Measurements from ENCODE around the gene REM1.
"Not testable (repeated sequence)": the region's sequence is repeated elsewhere in the genome, so short reads cannot be mapped to it uniquely, and the experiment has no call there.

DNA sequence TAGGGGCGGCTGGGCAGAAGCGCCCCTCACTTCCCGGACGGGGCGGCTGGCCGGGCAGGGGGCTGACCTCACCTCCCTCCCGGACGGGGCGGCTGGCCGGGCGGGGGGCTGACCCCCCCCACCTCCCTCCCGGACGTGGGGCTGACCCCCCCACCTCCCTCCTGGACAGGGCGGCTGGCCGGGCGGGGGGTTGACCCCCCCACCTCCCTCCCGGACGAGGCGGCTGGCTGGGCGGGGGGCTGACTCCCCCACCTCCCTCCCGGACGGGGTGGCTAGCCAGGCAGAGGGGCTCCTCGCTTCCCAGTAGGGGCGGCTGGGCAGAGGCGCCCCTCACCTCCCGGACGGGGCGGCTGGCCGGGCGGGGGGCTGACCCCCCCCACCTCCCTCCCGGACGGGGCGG is 4.1 kb upstream of the REM1 start:
- not testable (repeated sequence) for TF ChIP-seq POLR2A (IDR thresholded peaks at IDR 0.05; ENCODE audit: low read depth, low read length); PAX5 (IDR thresholded peaks at IDR 0.05; ENCODE audit: insufficient read depth, low read length, severe bottlenecking)
